ENCODE data around the gene CALR3.

Gene CALR3

DNA sequence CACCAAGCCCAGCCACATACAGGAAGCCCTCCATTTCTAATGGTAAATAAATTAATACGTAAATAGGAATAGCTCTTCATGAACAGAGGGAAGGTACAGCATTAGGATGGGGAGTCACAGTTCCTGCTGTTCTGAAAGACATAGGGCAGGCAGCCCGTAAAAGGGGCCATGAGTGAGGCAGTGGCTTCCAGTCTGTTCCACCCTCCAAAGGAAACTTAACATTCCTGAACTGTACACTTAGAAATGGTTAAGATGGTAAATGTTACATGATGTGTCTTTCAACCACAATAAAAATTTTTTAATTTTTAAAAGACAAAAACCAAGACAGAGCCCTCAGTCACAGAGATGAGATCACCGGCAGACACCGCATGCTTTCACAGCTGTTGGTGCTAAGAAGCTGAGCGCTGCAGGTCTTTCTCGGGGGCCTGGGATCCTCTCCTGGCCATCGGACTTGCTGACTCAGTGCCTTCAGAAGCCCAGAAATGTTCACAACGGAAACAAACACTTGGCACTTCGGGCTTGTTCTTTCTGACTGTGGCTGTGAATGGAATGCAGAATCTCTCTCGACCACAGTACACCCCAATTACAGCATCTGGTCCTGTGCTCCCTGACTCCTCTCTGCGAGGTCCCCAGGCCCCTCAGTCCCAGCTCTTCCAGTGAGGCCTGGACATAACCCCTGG, 60.6 kb downstream of the CALR3 start:
- Histone ChIP-seq H3K79me2 (ENCODE audit: insufficient read depth, low read length) (peaks cover 3% of the 10 kb centered on the region; the same call in 1 of the 2 replicates), H3K4me3 (ENCODE audit: insufficient read depth, low read length, poor library complexity, severe bottlenecking) (no peak overlapping the region), H4K20me1 (ENCODE audit: low read depth, low read length) (no peaks in the 10 kb centered on the region), H3K36me3 (ENCODE audit: low read length) (peaks cover 19% of the 10 kb centered on the region), H3K4me2 (ENCODE audit: low read depth, low read length, poor library complexity, severe bottlenecking) (no peak overlapping the region), H3K9me3 (ENCODE audit: insufficient read depth, low read length) (no peaks in the 10 kb centered on the region), H3K27me3 (ENCODE audit: low read length) (no peaks in the 10 kb centered on the region), H2AFZ (ENCODE audit: low read depth, low read length, severe bottlenecking) (no peak overlapping the region), H3K9ac (ENCODE audit: low read length) (no peak overlapping the region), H3K27ac (ENCODE audit: low read depth, low read length) (peak overlapping the region; percentile 74), H3F3A (ENCODE audit: insufficient read depth) (peaks cover 28% of the 10 kb centered on the region), H3K9me2 (replicated peaks; ENCODE audit: insufficient read depth, low read length) (no peaks in the 10 kb centered on the region)
- TF ChIP-seq, protein P1, sequence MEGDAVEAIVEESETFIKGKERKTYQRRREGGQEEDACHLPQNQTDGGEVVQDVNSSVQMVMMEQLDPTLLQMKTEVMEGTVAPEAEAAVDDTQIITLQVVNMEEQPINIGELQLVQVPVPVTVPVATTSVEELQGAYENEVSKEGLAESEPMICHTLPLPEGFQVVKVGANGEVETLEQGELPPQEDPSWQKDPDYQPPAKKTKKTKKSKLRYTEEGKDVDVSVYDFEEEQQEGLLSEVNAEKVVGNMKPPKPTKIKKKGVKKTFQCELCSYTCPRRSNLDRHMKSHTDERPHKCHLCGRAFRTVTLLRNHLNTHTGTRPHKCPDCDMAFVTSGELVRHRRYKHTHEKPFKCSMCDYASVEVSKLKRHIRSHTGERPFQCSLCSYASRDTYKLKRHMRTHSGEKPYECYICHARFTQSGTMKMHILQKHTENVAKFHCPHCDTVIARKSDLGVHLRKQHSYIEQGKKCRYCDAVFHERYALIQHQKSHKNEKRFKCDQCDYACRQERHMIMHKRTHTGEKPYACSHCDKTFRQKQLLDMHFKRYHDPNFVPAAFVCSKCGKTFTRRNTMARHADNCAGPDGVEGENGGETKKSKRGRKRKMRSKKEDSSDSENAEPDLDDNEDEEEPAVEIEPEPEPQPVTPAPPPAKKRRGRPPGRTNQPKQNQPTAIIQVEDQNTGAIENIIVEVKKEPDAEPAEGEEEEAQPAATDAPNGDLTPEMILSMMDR (IDR thresholded peaks at IDR 0.05; ENCODE audit: insufficient read depth, low read length, poor library complexity, severe bottlenecking) = no peak
- TF ChIP-seq EZH2phosphoT487 (conservative IDR thresholded peaks at IDR 0.05; ENCODE audit: low read length) = no peak

DNA sequence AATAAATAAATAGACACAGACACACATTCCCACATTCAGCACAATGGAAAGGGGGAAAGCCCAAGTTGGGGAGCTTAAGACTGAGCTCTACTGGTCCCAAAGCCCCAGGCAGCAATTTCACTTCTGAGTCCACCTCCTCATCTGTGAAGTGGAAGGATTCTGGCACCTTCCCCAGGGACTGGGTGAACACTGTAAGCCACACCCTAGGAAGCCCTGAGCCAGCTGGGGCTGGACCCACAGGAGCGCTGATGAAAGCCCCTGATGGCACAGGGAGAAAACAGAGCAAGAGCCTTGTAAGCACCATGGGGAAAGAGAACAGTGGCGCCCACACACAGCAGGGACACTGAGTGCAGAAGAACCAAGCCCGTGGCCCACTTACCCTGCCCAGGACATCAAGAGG, 62.0 kb downstream of the CALR3 start:
- Histone ChIP-seq H3K27ac (ENCODE audit: low read depth, low read length) (no peak overlapping the region), H3F3A (ENCODE audit: insufficient read depth) (peaks cover 16% of the 10 kb centered on the region), H3K9me2 (replicated peaks; ENCODE audit: insufficient read depth, low read length) (no peaks in the 10 kb centered on the region), H3K9me3 (ENCODE audit: insufficient read depth, low read length) (no peaks in the 10 kb centered on the region), H3K4me3 (ENCODE audit: insufficient read depth, low read length, poor library complexity, severe bottlenecking) (no peak overlapping the region), H3K79me2 (ENCODE audit: insufficient read depth, low read length) (peaks cover 3% of the 10 kb centered on the region; the same call in 1 of the 2 replicates), H3K36me3 (ENCODE audit: low read length) (peaks cover 14% of the 10 kb centered on the region), H3K27me3 (ENCODE audit: low read length) (no peaks in the 10 kb centered on the region), H4K20me1 (ENCODE audit: low read depth, low read length) (no peaks in the 10 kb centered on the region), H3K9ac (ENCODE audit: low read length) (no peak overlapping the region), H2AFZ (ENCODE audit: low read depth, low read length, severe bottlenecking) (no peak overlapping the region), H3K4me2 (ENCODE audit: low read depth, low read length, poor library complexity, severe bottlenecking) (no peak overlapping the region)
- TF ChIP-seq, protein P1 (IDR thresholded peaks at IDR 0.05; ENCODE audit: insufficient read depth, low read length, poor library complexity, severe bottlenecking) = no peak
- TF ChIP-seq EZH2phosphoT487 (conservative IDR thresholded peaks at IDR 0.05; ENCODE audit: low read length) = no peak

- H3K27me3 ChIP-seq (ENCODE audit: low read length) = no peaks in the 10 kb centered on the region
- no peak for TF ChIP-seq EZH2phosphoT487 (conservative IDR thresholded peaks at IDR 0.05; ENCODE audit: low read length)
- TF ChIP-seq, protein P1 (IDR thresholded peaks at IDR 0.05; ENCODE audit: insufficient read depth, low read length, poor library complexity, severe bottlenecking) = no peak
- H3K9me3 ChIP-seq (ENCODE audit: insufficient read depth, low read length) = no peaks in the 10 kb centered on the region
- H3K79me2 ChIP-seq (ENCODE audit: insufficient read depth, low read length) = no peaks in the 10 kb centered on the region; the same call in 1 of the 2 replicates
- H3K4me3 ChIP-seq (ENCODE audit: insufficient read depth, low read length, poor library complexity, severe bottlenecking) = no peak overlapping the region
- H2AFZ ChIP-seq (ENCODE audit: low read depth, low read length, severe bottlenecking) = no peak overlapping the region
- H3F3A ChIP-seq (ENCODE audit: insufficient read depth) = no peaks in the 10 kb centered on the region
- H3K9me2 ChIP-seq (replicated peaks; ENCODE audit: insufficient read depth, low read length) = no peaks in the 10 kb centered on the region
- no peak overlapping the region for H3K4me2 ChIP-seq (ENCODE audit: low read depth, low read length, poor library complexity, severe bottlenecking)
- H3K9ac ChIP-seq (ENCODE audit: low read length) = no peak overlapping the region
- peaks cover 19% of the 10 kb centered on the region for H3K36me3 ChIP-seq (ENCODE audit: low read length)
- H4K20me1 ChIP-seq (ENCODE audit: low read depth, low read length) = no peaks in the 10 kb centered on the region
- H3K27ac ChIP-seq (ENCODE audit: low read depth, low read length) = no peak overlapping the region
These were observed 66.2 kb downstream of the CALR3 start for GRCh38 chr19:16429759-16430091.

Data from SU-DHL-6 (cell line).